Activated naive CD4-positive, alpha-beta T cell (primary cell): ENCODE measurements around the gene PPT2.

Source experiments
- DNase-seq, 4 experiments: peaks; one replicate each; lab custom pipeline; 2025; lab: John Stamatoyannopoulos, UW

Gene PPT2

GRCh38 chr6:32151863-32152768 is 1.8 kb upstream of the PPT2 start, which contains the start of gene PRRT1:
Gene PRRT1, minus strand, starts transcription at chr6:32151939. Its CDS starts 112 bp downstream, at chr6:32151827.
- no peak for DNase-seq

- DNase-seq = no peak
Measured at GRCh38 chr6:32152769-32153563, 975 bp upstream of the PPT2 start.

GRCh38 chr6:32154514-32155161 is 697 bp downstream of the PPT2 start:
- peak in 3 of 4 experiments; percentile 36 to 42 (median 40) for DNase-seq

- no peak for DNase-seq
Measured at GRCh38 chr6:32156891-32157290, 3.0 kb downstream of the PPT2 start.

- no peak for DNase-seq
Measured at GRCh38 chr6:32158052-32158451, 4.1 kb downstream of the PPT2 start.

GRCh38 chr6:32163559-32164258 is 9.8 kb downstream of the PPT2 start:
- no peak for DNase-seq

- DNase-seq = no peak
Measured at GRCh38 chr6:32164295-32164694, 10.4 kb downstream of the PPT2 start, which contains the start of gene EGFL8. Gene EGFL8, plus strand, starts transcription at chr6:32164595. Its CDS starts 1,571 bp downstream, at chr6:32166166.

- DNase-seq = no peak
Measured at GRCh38 chr6:32166411-32167061, 12.6 kb downstream of the PPT2 start.

- no peak for DNase-seq
Measured at GRCh38 chr6:32167154-32167760, 13.3 kb downstream of the PPT2 start.

- no peak for DNase-seq
Measured at GRCh38 chr6:32167761-32168262, 13.9 kb downstream of the PPT2 start.

- DNase-seq = no peak
Measured at GRCh38 chr6:32168350-32168749, 14.4 kb downstream of the PPT2 start.

GRCh38 chr6:32168807-32169591 is 15.1 kb downstream of the PPT2 start:
- DNase-seq = no peak

- no peak for DNase-seq
Measured at GRCh38 chr6:32170294-32170693, 16.4 kb downstream of the PPT2 start.

- no peak for DNase-seq
Measured at GRCh38 chr6:32171234-32171633, 17.3 kb downstream of the PPT2 start.

GRCh38 chr6:32173051-32173727 is 19.2 kb downstream of the PPT2 start:
- DNase-seq = no peak

- DNase-seq = no peak
Measured at GRCh38 chr6:32174416-32174815, 20.5 kb downstream of the PPT2 start.

GRCh38 chr6:32175322-32175710 is 21.4 kb downstream of the PPT2 start:
- DNase-seq = no peak

GRCh38 chr6:32175711-32176475 is 22.0 kb downstream of the PPT2 start, which contains the start of gene AGPAT1:
Gene AGPAT1, minus strand, starts transcription at chr6:32176084. Its CDS starts 4,588 bp downstream, at chr6:32171496.
- DNase-seq = peak; percentile 74 to 96 (median 92)
